HG03066 (cell line): ENCODE results near the gene SAFB2.

Experiments used
- ATAC-seq: cut with Tn5 transposase; IDR thresholded peaks from one replicate; pipeline ENCODE4 v1.9.1; 2021; ENCODE audit warnings: low read depth; ENCODE audit not compliant: unreplicated experiment

The SAFB2 gene

GRCh38 chr19:5553892-5554291 is 68.7 kb downstream of the SAFB2 start:
- ATAC-seq = no peak

GRCh38 chr19:5547881-5548280 is 74.7 kb downstream of the SAFB2 start:
- no peak for ATAC-seq

GRCh38 chr19:5545984-5546383 is 76.6 kb downstream of the SAFB2 start:
- ATAC-seq = no peak

GRCh38 chr19:5545051-5545450 is 77.5 kb downstream of the SAFB2 start:
- no peak for ATAC-seq

GRCh38 chr19:5542665-5543064 is 79.9 kb downstream of the SAFB2 start:
- no peak for ATAC-seq

- ATAC-seq = no peak
Measured at GRCh38 chr19:5541456-5541855, 81.1 kb downstream of the SAFB2 start.

GRCh38 chr19:5540208-5540607 is 82.4 kb downstream of the SAFB2 start:
- no peak for ATAC-seq

- no peak for ATAC-seq
Measured at GRCh38 chr19:5537870-5538269, 84.7 kb downstream of the SAFB2 start.
